Measurements from ENCODE around the gene SPPL2C.

SPPL2C gene

GRCh38 chr17:45850011-45850410 is 5.3 kb downstream of the SPPL2C start:
- Histone ChIP-seq H3K4me3 (ENCODE audit: low read depth, low read length, poor library complexity, severe bottlenecking) (no peak overlapping the region), H3K9me2 (ENCODE audit: low read depth, low read length) (no peaks in the 10 kb centered on the region), H3F3A (ENCODE audit: insufficient read depth, low read length) (no peaks in the 10 kb centered on the region), H3K9me3 (ENCODE audit: low read length) (no peaks in the 10 kb centered on the region), H3K4me1 (ENCODE audit: insufficient read depth, low read length, severe bottlenecking) (no peaks in the 10 kb centered on the region), H3K79me2 (ENCODE audit: insufficient read depth, low read length) (no peaks in the 10 kb centered on the region), H4K20me1 (ENCODE audit: insufficient read depth, low read length) (no peaks in the 10 kb centered on the region), H3K27ac (ENCODE audit: low read depth, low read length, poor library complexity, severe bottlenecking) (no peak overlapping the region), H3K36me3 (ENCODE audit: insufficient read depth, low read length) (no peaks in the 10 kb centered on the region), H2AFZ (ENCODE audit: low read length) (no peak overlapping the region), H3K4me2 (ENCODE audit: low read length) (no peak overlapping the region), H3K27me3 (ENCODE audit: insufficient read depth, low read length) (no peaks in the 10 kb centered on the region), H3K9ac (ENCODE audit: low read length) (no peak overlapping the region)
- TF ChIP-seq EZH2 (IDR thresholded peaks at IDR 0.05; ENCODE audit: borderline replicate concordance, low read length) (no peak), CTCF (IDR thresholded peaks at IDR 0.05; ENCODE audit: low read length) (no peak)

GRCh38 chr17:45850468-45850867 is 5.8 kb downstream of the SPPL2C start:
- H3K4me2 ChIP-seq (ENCODE audit: low read length) = no peak overlapping the region
- H3K9me2 ChIP-seq (ENCODE audit: low read depth, low read length) = no peaks in the 10 kb centered on the region
- H3K4me3 ChIP-seq (ENCODE audit: low read depth, low read length, poor library complexity, severe bottlenecking) = no peak overlapping the region
- H3F3A ChIP-seq (ENCODE audit: insufficient read depth, low read length) = no peaks in the 10 kb centered on the region
- H3K9ac ChIP-seq (ENCODE audit: low read length) = no peak overlapping the region
- H3K27ac ChIP-seq (ENCODE audit: low read depth, low read length, poor library complexity, severe bottlenecking) = no peak overlapping the region
- H3K9me3 ChIP-seq (ENCODE audit: low read length) = no peaks in the 10 kb centered on the region
- no peaks in the 10 kb centered on the region for H3K36me3 ChIP-seq (ENCODE audit: insufficient read depth, low read length)
- TF ChIP-seq CTCF (IDR thresholded peaks at IDR 0.05; ENCODE audit: low read length) (no peak), EZH2 (IDR thresholded peaks at IDR 0.05; ENCODE audit: borderline replicate concordance, low read length) (no peak)
- no peak overlapping the region for H2AFZ ChIP-seq (ENCODE audit: low read length)
- H4K20me1 ChIP-seq (ENCODE audit: insufficient read depth, low read length) = no peaks in the 10 kb centered on the region
- H3K4me1 ChIP-seq (ENCODE audit: insufficient read depth, low read length, severe bottlenecking) = no peaks in the 10 kb centered on the region
- H3K79me2 ChIP-seq (ENCODE audit: insufficient read depth, low read length) = no peaks in the 10 kb centered on the region
- no peaks in the 10 kb centered on the region for H3K27me3 ChIP-seq (ENCODE audit: insufficient read depth, low read length)

- no peak for TF ChIP-seq CTCF (IDR thresholded peaks at IDR 0.05; ENCODE audit: low read length)
- TF ChIP-seq EZH2 (IDR thresholded peaks at IDR 0.05; ENCODE audit: borderline replicate concordance, low read length) = no peak
- Histone ChIP-seq H3K27me3 (ENCODE audit: insufficient read depth, low read length) (no peaks in the 10 kb centered on the region), H3F3A (ENCODE audit: insufficient read depth, low read length) (no peaks in the 10 kb centered on the region), H3K27ac (ENCODE audit: low read depth, low read length, poor library complexity, severe bottlenecking) (no peak overlapping the region), H3K9me3 (ENCODE audit: low read length) (no peaks in the 10 kb centered on the region), H2AFZ (ENCODE audit: low read length) (no peak overlapping the region), H3K9ac (ENCODE audit: low read length) (no peak overlapping the region), H3K4me3 (ENCODE audit: low read depth, low read length, poor library complexity, severe bottlenecking) (no peak overlapping the region), H4K20me1 (ENCODE audit: insufficient read depth, low read length) (no peaks in the 10 kb centered on the region), H3K79me2 (ENCODE audit: insufficient read depth, low read length) (no peaks in the 10 kb centered on the region), H3K36me3 (ENCODE audit: insufficient read depth, low read length) (no peaks in the 10 kb centered on the region), H3K4me2 (ENCODE audit: low read length) (no peak overlapping the region), H3K9me2 (ENCODE audit: low read depth, low read length) (no peaks in the 10 kb centered on the region), H3K4me1 (ENCODE audit: insufficient read depth, low read length, severe bottlenecking) (no peaks in the 10 kb centered on the region)
Observed at GRCh38 chr17:45851022-45851421, 6.3 kb downstream of the SPPL2C start.

All from OCI-LY1 (cell line).